ENCODE data around the gene DMD. TPM values are rescaled to one million over a fixed set of nuclear protein-coding genes. Genes with fewer than 3 reads are reported as not detected.
"Not testable (repeated sequence)": the region's sequence is repeated elsewhere in the genome, so short reads cannot be mapped to it uniquely, and the experiment has no call there.

Gene DMD
- total RNA-seq, 1 donor from 2014 or later: 127 TPM

- no peak for DNase-seq (ENCODE audit: low spot score)
Observed at GRCh38 chrX:31603411-31604120, 1607.8 kb downstream of the DMD start.

- no peak for DNase-seq (ENCODE audit: low spot score)
Observed at GRCh38 chrX:31600823-31601222, 1610.5 kb downstream of the DMD start.

GRCh38 chrX:31593353-31593752, 1618.0 kb downstream of the DMD start:
- no peak for DNase-seq (ENCODE audit: low spot score)

GRCh38 chrX:31591355-31591754, 1620.0 kb downstream of the DMD start:
- no peak for DNase-seq (ENCODE audit: low spot score)

- no peak for DNase-seq (ENCODE audit: low spot score)
Observed at GRCh38 chrX:31590581-31591114, 1620.7 kb downstream of the DMD start.

GRCh38 chrX:31589503-31589902, 1621.8 kb downstream of the DMD start:
- DNase-seq (ENCODE audit: low spot score): no peak

GRCh38 chrX:31588355-31588754, 1623.0 kb downstream of the DMD start:
- DNase-seq (ENCODE audit: low spot score): no peak

GRCh38 chrX:31583892-31584291, 1627.5 kb downstream of the DMD start:
- DNase-seq (ENCODE audit: low spot score): not testable (repeated sequence)

- DNase-seq (ENCODE audit: low spot score): no peak
Observed at GRCh38 chrX:31580726-31581125, 1630.6 kb downstream of the DMD start.

GRCh38 chrX:31580227-31580626, 1631.1 kb downstream of the DMD start:
- DNase-seq (ENCODE audit: low spot score): no peak

GRCh38 chrX:31572360-31572759, 1639.0 kb downstream of the DMD start:
- DNase-seq (ENCODE audit: low spot score): no peak

GRCh38 chrX:31570658-31571057, 1640.7 kb downstream of the DMD start:
- no peak for DNase-seq (ENCODE audit: low spot score)

- DNase-seq (ENCODE audit: low spot score): no peak
Observed at GRCh38 chrX:31563792-31564191, 1647.6 kb downstream of the DMD start.

GRCh38 chrX:31555506-31555905, 1655.8 kb downstream of the DMD start:
- DNase-seq (ENCODE audit: low spot score): no peak

GRCh38 chrX:31551913-31552312, 1659.4 kb downstream of the DMD start:
- DNase-seq (ENCODE audit: low spot score): no peak

- no peak for DNase-seq (ENCODE audit: low spot score)
Observed at GRCh38 chrX:31550158-31550557, 1661.2 kb downstream of the DMD start.

GRCh38 chrX:31547816-31548215, 1663.5 kb downstream of the DMD start:
- DNase-seq (ENCODE audit: low spot score): no peak

- DNase-seq (ENCODE audit: low spot score): no peak
Observed at GRCh38 chrX:31547416-31547815, 1663.9 kb downstream of the DMD start.

- DNase-seq (ENCODE audit: low spot score): no peak
Observed at GRCh38 chrX:31546126-31546525, 1665.2 kb downstream of the DMD start.

GRCh38 chrX:31545726-31546125, 1665.6 kb downstream of the DMD start:
- no peak for DNase-seq (ENCODE audit: low spot score)

- no peak for DNase-seq (ENCODE audit: low spot score)
Observed at GRCh38 chrX:31545191-31545590, 1666.2 kb downstream of the DMD start.

- DNase-seq (ENCODE audit: low spot score): no peak
Observed at GRCh38 chrX:31543634-31544033, 1667.7 kb downstream of the DMD start.

GRCh38 chrX:31542566-31542965, 1668.8 kb downstream of the DMD start:
- no peak for DNase-seq (ENCODE audit: low spot score)

GRCh38 chrX:31540313-31540712, 1671.0 kb downstream of the DMD start:
- no peak for DNase-seq (ENCODE audit: low spot score)
